GM13976 (cell line): ENCODE measurements around the gene NR6A1.

Source experiments
- DNase-seq: peaks from one replicate; pipeline ENCODE4 v3.0.0; 2012; ENCODE audit warnings: low spot score
- CTCF ChIP-seq: IDR thresholded peaks from 2 replicates; pipeline ENCODE4 v1.5.1; 2012; ENCODE audit warnings: borderline replicate concordance, mild to moderate bottlenecking; ENCODE audit not compliant: insufficient read depth; ENCODE audit errors: extremely low read depth, missing control alignments, control extremely low read depth
- in situ Hi-C: fragments of 300-500 bp; cut with MboI; formaldehyde crosslinking; loops from one replicate; pipeline ENCODE4 v1.12.0; 2022; ENCODE audit warnings: low sequenced_read_pairs, mixed read lengths, inconsistent platforms; ENCODE audit not compliant: unreplicated experiment

NR6A1 gene

DNA sequence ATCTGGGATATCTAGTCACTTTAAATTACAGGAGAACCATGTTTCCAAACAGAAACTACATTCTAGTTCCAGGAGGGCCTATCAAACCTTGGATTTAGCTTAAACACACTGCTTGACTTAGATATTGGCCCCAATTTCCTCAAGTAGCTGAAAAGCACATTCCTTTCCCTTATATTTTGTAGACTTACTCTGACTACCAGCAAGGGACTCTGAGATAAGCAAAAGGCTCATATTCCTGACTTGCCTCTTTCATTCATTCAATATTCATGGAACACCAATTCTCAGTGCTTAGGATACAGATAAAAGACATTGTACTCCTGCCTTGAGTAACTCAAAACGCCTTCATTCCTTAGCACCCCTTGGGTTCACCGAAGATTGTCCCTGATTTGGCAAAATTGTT, 11.8 kb downstream of the NR6A1 start:
- in situ Hi-C loops = no loop called here

GRCh38 chr9:124758691-124759090, 12.4 kb downstream of the NR6A1 start:
- no peak for DNase-seq
- TF ChIP-seq CTCF = no peak
- in situ Hi-C loops = no loop called here

More for the DNA sequence above, 11.8 kb downstream of the NR6A1 start:
- TF ChIP-seq CTCF = no peak
- DNase-seq = no peak

GRCh38 chr9:124758061-124758460, 13.1 kb downstream of the NR6A1 start:
- no peak for DNase-seq
- no peak for TF ChIP-seq CTCF
- in situ Hi-C loops = no loop called here

GRCh38 chr9:124757616-124758015, 13.5 kb downstream of the NR6A1 start:
- no peak for DNase-seq
- TF ChIP-seq CTCF = no peak
- in situ Hi-C loops = no loop called here

DNA sequence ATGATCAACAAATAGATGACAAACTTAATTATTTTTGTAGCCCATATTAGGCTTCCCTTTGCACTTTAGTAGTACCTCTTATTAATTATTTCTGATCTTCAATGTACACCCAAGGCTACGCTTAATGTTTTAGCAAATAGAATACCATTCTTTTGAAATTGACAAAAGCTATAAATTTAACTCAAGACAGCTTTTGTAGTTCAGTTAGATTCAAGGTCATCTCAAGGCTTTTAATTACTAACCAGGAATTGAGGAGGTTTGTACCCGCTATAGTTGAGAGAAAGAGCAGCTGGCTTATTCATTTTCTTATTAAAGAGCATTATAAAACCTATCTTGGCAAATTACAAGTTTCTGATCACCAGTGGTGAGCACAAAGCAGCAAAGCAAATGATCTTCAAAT, 15.1 kb downstream of the NR6A1 start:
- TF ChIP-seq CTCF = no peak
- in situ Hi-C loops = no loop called here
- no peak for DNase-seq

- DNase-seq = no peak
- TF ChIP-seq CTCF = no peak
- in situ Hi-C loops = no loop called here
Observed at GRCh38 chr9:124755061-124755460, 16.1 kb downstream of the NR6A1 start.

- in situ Hi-C loops = no loop called here
- DNase-seq = no peak
- peak; percentile 22 for TF ChIP-seq CTCF
Observed at GRCh38 chr9:124754289-124754688, 16.8 kb downstream of the NR6A1 start.
